ENCODE measurements around the gene PCCA.

The PCCA gene

DNA sequence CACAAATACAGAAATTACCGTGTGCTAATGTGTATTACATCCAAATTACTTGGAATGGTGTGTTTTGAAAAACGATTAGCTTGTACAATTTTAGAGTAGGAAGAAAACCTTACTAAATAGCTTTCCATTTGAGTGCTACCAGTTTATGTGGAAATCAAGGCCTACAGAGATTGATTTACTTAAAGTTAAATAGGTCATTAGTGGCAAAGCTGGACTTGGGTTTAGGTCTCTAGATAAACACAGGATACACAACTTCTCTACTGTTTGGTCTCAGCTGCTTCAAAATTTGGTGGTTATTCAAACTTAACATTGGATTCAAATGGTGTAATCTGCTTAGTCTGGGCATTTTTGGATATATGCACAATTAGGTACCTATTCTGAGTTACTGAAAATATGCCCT lies 21.4 kb downstream of the PCCA start:
- DNase-seq, result no peak
- peaks cover 19% of the 10 kb centered on the region for H3K36me3 Mint-ChIP-seq (ENCODE audit: low read depth)
- no peak overlapping the region for H3K27ac Mint-ChIP-seq
- no peaks in the 10 kb centered on the region for H3K9me3 Mint-ChIP-seq
- peaks cover 6% of the 10 kb centered on the region for H3K4me1 Mint-ChIP-seq (ENCODE audit: low read depth)
- H3K4me3 Mint-ChIP-seq, result no peak overlapping the region
- H3K27me3 Mint-ChIP-seq, result no peaks in the 10 kb centered on the region

DNA sequence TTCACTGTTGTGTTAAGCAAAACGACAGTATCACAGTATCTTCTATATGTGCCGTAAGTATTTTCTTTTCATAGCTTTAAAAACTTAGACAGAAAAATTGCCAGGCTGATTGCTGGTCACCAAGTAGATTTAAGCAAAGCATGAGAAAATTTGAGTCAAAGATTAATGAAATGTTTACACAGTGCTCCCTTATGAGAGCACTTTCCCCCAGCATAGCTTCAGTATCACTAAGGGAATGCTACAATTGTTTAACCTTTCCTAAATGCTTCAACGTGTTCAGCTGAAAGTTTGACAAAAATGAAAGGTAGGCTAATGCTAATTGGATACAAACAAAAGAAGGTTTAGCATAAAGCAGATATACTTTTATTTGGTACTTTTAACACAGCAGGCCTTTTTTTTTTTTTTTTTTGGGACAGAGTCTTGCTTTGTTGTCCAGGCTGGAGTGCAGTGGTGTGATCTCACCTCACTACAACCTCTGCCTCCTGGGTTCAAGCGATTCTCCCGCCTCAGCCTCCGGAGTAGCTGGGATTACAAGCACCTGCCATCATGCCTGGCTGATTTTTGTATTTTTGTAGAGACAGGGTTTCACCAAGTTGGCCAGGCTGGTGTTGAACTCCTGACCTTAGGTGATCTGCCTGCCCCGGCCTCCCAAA lies 23.4 kb downstream of the PCCA start:
- H3K4me1 Mint-ChIP-seq (ENCODE audit: low read depth), result peaks cover 13% of the 10 kb centered on the region
- no peak overlapping the region for H3K4me3 Mint-ChIP-seq
- no peak overlapping the region for H3K27ac Mint-ChIP-seq
- no peaks in the 10 kb centered on the region for H3K27me3 Mint-ChIP-seq
- H3K36me3 Mint-ChIP-seq (ENCODE audit: low read depth), result peaks cover 21% of the 10 kb centered on the region
- no peaks in the 10 kb centered on the region for H3K9me3 Mint-ChIP-seq
- no peak for DNase-seq

DNA sequence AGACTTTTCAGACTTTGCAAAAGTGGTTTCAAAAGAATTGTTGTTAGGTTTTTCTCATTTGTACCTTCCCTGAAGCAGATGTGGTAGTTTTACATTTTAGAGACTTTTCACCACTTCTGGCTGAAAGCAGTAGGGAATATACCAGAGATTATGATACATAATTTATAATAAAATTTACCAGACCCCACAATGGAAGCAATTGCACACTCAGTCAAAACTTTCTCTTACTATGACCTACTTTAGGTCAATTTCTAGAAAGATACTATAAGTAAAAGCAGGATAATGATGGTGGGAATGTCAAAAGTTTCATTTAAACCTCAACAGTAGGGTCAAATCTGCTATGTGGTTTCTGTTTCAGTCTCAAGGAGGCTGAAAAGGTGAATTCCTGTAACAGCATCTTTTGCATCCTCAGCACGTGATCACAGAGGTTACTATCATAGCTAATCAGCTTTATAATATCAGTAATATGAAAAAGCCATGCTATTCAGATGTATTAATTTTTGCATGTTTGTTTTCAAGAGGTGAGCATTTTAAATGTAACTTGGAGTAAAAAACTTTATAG lies 26.9 kb downstream of the PCCA start:
- H3K36me3 Mint-ChIP-seq (ENCODE audit: low read depth), result peaks cover 41% of the 10 kb centered on the region
- peaks cover 13% of the 10 kb centered on the region for H3K4me1 Mint-ChIP-seq (ENCODE audit: low read depth)
- peaks cover 9% of the 10 kb centered on the region for H3K9me3 Mint-ChIP-seq
- H3K27ac Mint-ChIP-seq, result no peak overlapping the region
- no peak overlapping the region for H3K4me3 Mint-ChIP-seq
- no peak for DNase-seq
- H3K27me3 Mint-ChIP-seq, result no peaks in the 10 kb centered on the region

DNA sequence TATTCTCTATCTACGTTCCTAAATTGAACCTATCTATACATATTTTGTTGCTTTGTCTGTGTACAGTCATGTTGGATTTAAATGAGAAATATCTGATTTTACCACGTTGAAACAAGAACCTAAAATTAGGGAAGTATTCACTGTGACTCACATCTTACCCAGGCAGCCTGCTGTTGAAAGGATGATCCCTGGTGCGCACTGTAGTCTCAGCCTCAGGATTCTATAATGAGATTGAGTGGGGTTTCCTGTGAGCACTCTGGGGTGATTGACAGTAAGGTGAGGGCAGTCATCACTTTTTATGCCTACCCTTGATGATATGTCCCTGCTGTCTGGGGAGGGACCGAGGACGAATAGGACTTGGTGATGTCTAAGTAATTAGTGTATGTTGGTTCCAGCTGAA lies 35.4 kb downstream of the PCCA start:
- Mint-ChIP-seq H3K27ac (no peak overlapping the region), H3K27me3 (no peaks in the 10 kb centered on the region), H3K4me3 (no peak overlapping the region), H3K36me3 (ENCODE audit: low read depth) (peaks cover 23% of the 10 kb centered on the region), H3K4me1 (ENCODE audit: low read depth) (peaks cover 5% of the 10 kb centered on the region), H3K9me3 (peaks cover 18% of the 10 kb centered on the region)
- DNase-seq, result no peak

DNA sequence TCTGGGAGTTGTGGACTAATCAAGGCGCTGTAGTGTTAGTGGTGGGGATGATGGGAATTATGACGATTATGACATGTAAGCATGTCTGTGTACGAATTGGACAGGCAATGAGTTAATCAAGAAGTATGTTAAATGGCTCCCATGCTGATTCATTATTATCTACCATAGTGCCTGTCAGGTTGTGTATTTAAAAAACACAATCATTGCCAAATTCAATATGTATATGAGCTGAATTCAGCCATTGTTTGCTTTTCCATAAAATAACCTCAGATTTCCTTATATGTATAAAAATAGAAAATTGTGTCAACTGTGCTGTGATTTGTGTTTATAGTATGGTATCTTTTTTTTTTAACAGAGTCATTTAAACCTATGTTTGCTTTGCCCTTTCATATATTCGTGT lies 37.1 kb downstream of the PCCA start:
- Mint-ChIP-seq H3K27me3 (no peaks in the 10 kb centered on the region), H3K27ac (no peak overlapping the region), H3K9me3 (peaks cover 10% of the 10 kb centered on the region), H3K4me1 (ENCODE audit: low read depth) (peaks cover 15% of the 10 kb centered on the region), H3K4me3 (no peak overlapping the region), H3K36me3 (ENCODE audit: low read depth) (peaks cover 11% of the 10 kb centered on the region)
- DNase-seq, result no peak

DNA sequence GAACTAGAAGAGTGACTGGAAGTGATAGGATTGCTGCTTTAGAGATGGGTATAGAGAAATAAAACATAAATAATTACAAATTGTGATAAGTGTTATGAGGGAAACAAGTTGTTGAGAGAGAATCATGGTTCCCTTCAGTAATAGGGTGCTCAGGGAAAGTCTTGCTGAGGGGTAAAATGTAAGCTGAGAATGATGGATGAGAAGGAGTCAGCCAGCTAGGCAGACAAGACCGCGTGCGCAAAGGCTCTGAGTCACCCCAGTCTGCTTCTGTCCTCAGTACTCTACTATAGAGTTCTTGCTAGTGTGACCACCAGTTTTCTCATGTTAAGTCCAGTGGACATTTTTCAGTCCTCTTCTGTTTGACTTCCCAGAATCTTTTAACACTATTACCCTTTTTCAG lies 39.5 kb downstream of the PCCA start:
- Mint-ChIP-seq H3K4me1 (ENCODE audit: low read depth) (peaks cover 28% of the 10 kb centered on the region), H3K9me3 (no peaks in the 10 kb centered on the region), H3K27ac (no peak overlapping the region), H3K36me3 (ENCODE audit: low read depth) (no peaks in the 10 kb centered on the region), H3K27me3 (no peaks in the 10 kb centered on the region), H3K4me3 (no peak overlapping the region)
- no peak for DNase-seq

DNA sequence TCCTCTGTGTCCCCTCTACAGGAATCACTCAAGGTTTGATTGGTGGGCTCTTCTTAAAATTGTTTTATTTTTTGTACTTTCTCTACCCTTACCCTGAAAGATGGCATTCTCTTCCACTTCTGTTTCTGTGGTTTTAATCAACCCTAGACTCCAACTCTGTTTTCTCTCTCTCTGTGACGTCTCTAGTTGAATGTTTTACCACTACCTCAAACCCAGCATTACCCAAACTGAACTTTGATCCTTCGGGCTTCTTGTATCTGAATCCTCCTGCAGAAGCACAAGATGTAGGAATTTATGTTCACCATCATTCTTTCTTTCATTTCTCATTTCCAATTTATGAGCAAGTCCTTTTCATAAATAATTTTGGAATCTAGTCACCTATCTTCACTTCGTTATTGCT lies 39.9 kb downstream of the PCCA start:
- Mint-ChIP-seq H3K27ac (no peak overlapping the region), H3K36me3 (ENCODE audit: low read depth) (no peaks in the 10 kb centered on the region), H3K4me3 (no peak overlapping the region), H3K9me3 (no peaks in the 10 kb centered on the region), H3K27me3 (no peaks in the 10 kb centered on the region), H3K4me1 (ENCODE audit: low read depth) (peaks cover 28% of the 10 kb centered on the region)
- no peak for DNase-seq

DNA sequence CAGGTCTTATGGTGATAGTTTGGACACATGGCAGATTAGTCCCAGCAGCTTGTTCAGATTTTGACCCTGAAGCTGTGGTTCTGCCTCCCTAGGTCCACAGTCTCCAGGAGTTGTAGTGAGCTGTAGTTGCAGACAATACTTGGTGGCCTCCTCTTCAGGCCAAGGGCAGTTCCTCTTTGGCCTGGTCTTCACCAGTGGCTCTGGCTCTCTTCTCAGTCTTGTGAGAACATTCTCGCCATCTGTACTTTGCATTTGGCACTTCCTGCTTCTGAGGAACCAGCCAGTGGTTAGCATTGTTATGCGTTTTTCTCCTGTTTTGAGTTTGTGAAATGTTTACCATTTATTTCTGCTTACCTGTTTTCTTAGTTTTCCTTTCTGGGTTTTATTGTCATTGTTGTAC lies 40.7 kb downstream of the PCCA start:
- Mint-ChIP-seq H3K27me3 (no peaks in the 10 kb centered on the region), H3K36me3 (ENCODE audit: low read depth) (no peaks in the 10 kb centered on the region), H3K4me3 (no peak overlapping the region), H3K27ac (no peak overlapping the region), H3K4me1 (ENCODE audit: low read depth) (peaks cover 28% of the 10 kb centered on the region), H3K9me3 (no peaks in the 10 kb centered on the region)
- DNase-seq, result no peak

DNA sequence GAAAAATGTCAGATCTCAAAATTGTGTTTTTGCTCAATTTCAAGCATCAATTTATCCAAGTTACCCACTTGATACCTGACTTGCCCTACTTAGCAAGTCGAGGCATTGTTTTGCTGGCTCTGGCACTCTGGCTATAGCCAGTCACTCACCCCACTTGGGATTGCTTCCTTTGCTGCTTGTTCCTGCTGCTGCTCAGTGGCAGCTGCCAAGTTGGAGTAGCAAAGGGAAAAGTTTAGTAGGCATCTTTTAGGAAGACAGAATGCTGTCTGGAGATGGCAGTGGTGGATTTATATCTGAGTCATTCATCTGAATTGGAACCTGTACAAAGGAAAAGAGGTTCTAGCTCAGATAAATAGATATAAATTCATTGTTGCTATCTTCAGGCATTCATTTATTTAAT lies 41.2 kb downstream of the PCCA start:
- Mint-ChIP-seq H3K9me3 (no peaks in the 10 kb centered on the region), H3K4me3 (no peak overlapping the region), H3K36me3 (ENCODE audit: low read depth) (no peaks in the 10 kb centered on the region), H3K4me1 (ENCODE audit: low read depth) (peaks cover 28% of the 10 kb centered on the region), H3K27me3 (no peaks in the 10 kb centered on the region), H3K27ac (no peak overlapping the region)
- no peak for DNase-seq

DNA sequence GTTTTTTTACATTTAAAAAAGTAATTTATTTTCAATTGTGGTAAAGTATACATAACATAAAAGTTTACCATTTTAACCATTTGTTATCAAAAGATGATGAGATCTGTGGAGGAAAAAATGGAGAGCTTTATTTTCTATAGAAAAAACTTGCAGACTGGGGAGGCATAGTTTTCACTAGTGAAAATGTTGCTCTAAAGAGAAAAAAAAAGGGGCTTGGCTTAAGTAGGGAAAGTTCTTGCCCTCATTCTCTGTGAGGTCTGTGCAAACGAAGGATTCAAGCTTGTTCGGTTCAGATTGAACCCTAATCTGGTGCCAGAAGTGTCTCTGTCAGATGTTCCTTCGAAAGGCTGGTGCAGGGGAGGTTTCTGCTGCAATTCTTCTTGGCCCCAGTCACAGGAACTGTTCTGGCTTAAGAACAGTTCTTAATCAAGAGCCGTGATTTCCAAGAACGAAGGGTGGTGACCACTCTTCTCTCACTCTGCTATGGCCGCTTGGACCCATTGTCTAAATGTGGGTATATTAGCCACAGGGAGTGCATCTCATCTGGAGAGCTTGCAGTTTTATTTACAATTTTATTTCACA lies 42.1 kb downstream of the PCCA start:
- H3K27ac Mint-ChIP-seq, result no peak overlapping the region
- peaks cover 28% of the 10 kb centered on the region for H3K4me1 Mint-ChIP-seq (ENCODE audit: low read depth)
- no peak for DNase-seq
- no peak overlapping the region for H3K4me3 Mint-ChIP-seq
- no peaks in the 10 kb centered on the region for H3K27me3 Mint-ChIP-seq
- no peaks in the 10 kb centered on the region for H3K36me3 Mint-ChIP-seq (ENCODE audit: low read depth)
- H3K9me3 Mint-ChIP-seq, result no peaks in the 10 kb centered on the region

DNA sequence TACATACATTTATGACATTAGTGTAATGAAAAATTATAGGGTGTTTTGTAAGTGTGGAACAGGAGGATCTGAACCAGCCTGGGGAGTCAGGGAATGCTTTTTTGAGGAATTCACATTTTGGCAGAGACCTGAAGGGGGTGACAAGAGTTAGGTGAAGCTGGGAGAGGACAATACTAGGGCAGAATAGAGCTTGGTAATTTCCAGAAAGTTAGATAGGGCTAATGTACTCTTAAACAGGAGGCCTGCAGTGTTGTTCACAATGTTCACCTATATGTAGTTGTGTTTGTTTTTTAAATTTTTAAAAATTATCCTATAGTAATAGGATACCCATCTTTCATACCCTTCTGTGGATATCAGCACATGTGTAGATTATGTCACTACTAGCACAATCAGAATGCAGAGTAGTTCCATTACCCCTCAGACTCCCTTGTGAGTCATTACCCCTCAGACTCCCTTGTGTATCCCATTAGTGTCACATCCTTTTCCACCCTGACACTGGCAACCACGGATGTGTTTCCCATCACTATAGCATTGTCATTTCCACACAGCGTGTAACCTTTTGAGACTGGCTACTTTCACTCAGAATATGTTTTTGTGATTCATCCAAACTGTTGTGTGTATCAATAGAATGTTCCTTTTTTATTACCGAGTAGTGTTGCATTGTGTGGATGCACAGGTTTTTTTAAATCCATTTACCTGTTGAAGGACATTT lies 43.1 kb downstream of the PCCA start:
- Mint-ChIP-seq H3K36me3 (ENCODE audit: low read depth) (no peaks in the 10 kb centered on the region), H3K4me3 (no peak overlapping the region), H3K27ac (no peak overlapping the region), H3K27me3 (no peaks in the 10 kb centered on the region), H3K4me1 (ENCODE audit: low read depth) (peaks cover 28% of the 10 kb centered on the region), H3K9me3 (no peaks in the 10 kb centered on the region)
- no peak for DNase-seq

DNA sequence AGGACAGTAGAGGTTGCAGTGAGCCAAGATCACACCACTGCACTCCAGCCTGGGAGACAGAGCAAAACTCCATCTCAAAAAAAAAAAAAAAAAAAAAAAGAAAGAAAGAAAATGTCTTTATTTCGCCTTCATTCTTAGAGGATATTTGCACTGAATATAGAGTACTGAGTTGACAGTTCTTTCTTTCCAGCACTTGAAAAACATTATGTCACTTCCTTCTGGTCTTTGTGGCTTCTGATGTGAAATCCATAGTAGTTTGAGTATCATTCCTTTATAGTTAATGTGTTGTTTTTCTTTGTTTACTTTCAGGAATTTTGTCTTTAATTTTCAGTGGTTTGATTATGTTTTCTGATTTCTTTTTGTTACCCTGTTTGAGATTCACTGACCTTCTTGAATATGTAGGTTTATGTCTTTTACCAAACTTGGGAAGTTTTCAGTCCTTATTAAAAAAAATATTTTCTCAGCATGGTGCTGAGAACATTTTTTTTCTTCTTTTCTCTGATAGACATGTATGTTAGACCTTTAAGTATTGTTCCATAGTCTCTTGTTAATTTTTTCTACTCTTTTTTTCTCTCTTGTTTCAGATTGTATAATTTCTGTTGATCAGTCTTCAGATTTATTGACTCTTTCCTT lies 50.1 kb downstream of the PCCA start:
- Mint-ChIP-seq H3K9me3 (no peaks in the 10 kb centered on the region), H3K4me3 (no peak overlapping the region), H3K36me3 (ENCODE audit: low read depth) (peaks cover 15% of the 10 kb centered on the region), H3K27me3 (no peaks in the 10 kb centered on the region), H3K27ac (no peak overlapping the region), H3K4me1 (ENCODE audit: low read depth) (peaks cover 9% of the 10 kb centered on the region)
- no peak for DNase-seq

DNA sequence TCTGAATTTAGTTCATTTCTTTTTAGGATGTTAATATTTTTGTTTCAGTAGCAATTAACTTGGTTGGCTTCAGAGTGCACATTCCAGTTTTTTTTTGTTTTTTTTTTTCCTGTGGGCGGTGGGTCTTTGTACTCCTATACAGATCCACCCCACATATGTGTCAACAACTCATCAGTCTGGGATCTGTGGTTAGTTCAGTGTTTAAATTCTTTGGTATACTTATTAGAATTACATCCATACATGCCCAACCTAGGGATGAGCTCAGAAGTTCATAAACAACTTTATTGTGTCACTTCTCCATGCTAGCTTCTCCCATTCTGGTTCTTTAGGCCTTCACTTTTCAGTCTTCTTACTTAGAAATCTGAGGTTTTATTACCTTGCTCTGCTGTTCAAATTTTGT lies 50.9 kb downstream of the PCCA start:
- no peak overlapping the region for H3K4me3 Mint-ChIP-seq
- H3K36me3 Mint-ChIP-seq (ENCODE audit: low read depth), result peaks cover 18% of the 10 kb centered on the region
- no peak overlapping the region for H3K27ac Mint-ChIP-seq
- no peaks in the 10 kb centered on the region for H3K9me3 Mint-ChIP-seq
- H3K27me3 Mint-ChIP-seq, result no peaks in the 10 kb centered on the region
- peaks cover 9% of the 10 kb centered on the region for H3K4me1 Mint-ChIP-seq (ENCODE audit: low read depth)
- DNase-seq, result no peak

DNA sequence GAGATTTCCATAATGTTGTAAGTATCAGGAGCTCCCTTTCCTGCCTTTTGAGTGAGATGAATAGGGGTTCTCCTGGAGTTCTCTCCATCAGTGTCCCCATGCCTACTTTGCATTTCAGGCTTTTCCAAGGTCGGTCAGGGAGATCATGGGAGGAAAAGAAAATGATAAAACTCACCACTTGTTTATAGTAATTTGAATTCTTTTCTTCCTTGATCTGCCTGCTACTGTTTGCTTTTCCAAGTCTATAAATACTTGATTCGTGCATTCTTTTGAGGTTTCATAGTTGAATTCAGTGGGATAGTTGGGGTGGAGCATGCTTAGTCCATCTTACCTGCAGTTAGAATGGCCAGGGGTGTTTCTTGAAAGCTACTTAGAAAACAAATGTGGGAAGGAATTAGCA lies 51.5 kb downstream of the PCCA start:
- Mint-ChIP-seq H3K9me3 (peaks cover 3% of the 10 kb centered on the region), H3K36me3 (ENCODE audit: low read depth) (peaks cover 21% of the 10 kb centered on the region), H3K27me3 (no peaks in the 10 kb centered on the region), H3K4me3 (no peak overlapping the region), H3K4me1 (ENCODE audit: low read depth) (peaks cover 9% of the 10 kb centered on the region), H3K27ac (no peak overlapping the region)
- DNase-seq, result no peak

All from activated T-cell treated with anti-CD3 and anti-CD28 coated beads, Interleukin-2, amount 50 U/mL, for 24 hours (primary cell).